GM18907 (cell line): ENCODE results near the gene HOXA5.

ENCODE experiments used
- ATAC-seq: cut with Tn5 transposase; IDR thresholded peaks from one replicate; pipeline ENCODE4 v1.9.1; 2021; ENCODE audit warnings: mild to moderate bottlenecking, moderate library complexity; ENCODE audit not compliant: unreplicated experiment

The HOXA5 gene

GRCh38 chr7:27182861-27183681 is 39.6 kb upstream of the HOXA5 start:
- ATAC-seq, result no peak

DNA sequence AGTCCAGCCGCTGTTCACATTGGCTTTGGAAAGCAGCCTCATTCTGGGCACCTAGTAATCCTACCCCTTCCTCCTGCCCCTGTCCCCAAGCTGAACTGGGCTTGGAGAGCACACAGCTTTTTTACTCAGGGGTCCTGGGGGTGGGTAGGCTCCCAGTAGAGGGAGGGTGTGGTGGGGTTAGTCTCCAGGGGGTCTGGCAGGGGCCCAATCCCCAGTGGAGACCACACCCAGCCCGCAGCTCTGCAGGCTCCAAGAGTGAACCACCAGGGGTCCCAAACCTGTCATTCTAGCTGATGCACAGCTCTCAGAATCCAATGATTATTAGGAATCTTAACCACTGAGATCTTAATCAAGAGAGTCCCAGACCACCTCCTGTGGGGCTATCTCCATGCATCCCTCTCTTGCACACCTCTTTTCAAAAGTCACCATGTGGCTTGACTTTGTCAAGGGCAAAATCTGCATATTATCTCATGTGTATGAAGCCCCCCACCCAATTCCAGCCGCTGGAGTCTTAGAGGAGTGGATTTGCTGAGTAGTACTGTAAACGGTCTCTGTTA is 38.9 kb upstream of the HOXA5 start:
- ATAC-seq, result no peak

- ATAC-seq, result no peak
Measured at GRCh38 chr7:27181795-27182275, 38.4 kb upstream of the HOXA5 start.

DNA sequence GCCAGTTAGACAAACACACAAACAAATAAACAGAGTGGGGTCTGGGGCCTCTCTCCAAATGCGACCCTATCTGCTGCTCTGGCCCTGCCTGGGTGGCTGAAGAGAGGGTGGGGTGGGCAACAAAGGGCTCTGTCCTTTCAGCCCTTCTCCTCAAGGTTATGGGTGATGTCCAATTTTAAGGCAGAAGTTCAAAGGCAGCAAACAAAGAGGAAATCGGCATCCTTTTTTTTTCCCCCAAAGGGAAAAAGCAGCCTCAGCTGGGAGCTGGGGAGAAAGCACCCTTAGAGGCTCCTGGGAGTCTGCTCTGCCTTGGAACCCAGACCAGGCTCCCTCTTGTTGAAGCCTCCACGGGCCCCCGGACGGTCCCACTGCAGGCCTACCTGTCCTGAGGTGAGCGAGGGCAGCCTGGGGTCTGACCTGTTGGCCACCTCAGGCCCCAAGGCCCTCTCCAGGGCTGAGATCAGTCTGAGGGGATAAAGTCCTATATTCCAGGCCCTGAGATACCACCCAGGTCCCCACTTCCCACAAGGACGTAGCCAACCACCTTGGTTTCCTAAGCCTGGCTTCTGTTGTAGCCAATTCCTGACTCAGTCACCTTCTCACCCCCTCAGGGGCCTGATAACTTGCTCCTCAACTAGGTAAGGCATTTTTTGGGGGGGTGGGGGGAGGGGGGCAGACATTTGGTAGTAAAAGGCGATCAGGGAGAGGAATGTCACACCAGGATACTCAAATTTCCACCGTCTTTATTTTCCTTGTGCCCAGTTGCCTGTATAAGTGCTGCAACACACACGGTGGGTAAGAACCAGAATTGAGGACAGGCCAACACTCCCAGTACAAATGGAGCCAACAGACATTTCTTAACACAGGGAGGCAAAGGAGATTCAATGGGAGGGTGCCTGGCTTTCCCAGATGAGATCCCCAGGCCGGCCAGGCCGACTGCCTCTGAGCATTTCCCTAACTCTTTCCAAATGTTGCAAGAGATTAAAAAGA is 37.2 kb upstream of the HOXA5 start:
- ATAC-seq, result no peak

- ATAC-seq, result no peak
Measured at GRCh38 chr7:27179503-27180430, 36.3 kb upstream of the HOXA5 start.

DNA sequence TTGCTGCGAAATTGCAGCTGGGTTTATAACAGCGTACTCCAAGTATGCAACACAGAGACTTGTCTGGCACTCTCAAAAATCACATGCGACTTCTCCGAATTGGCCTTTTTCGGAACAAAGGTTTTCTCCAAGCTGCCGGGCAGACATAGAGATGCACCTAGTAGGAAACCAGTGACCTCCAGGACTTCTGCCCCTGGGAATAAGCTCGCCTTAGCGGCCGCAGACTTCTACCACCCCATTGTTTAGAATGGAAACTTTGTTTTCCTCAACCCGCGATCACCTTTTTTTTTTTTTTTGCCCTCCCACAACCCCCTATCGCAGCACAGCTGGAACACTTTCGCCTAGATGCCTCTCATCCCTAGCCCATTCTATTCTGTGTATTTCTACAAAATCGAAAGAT is 35.5 kb upstream of the HOXA5 start:
- ATAC-seq, result no peak

DNA sequence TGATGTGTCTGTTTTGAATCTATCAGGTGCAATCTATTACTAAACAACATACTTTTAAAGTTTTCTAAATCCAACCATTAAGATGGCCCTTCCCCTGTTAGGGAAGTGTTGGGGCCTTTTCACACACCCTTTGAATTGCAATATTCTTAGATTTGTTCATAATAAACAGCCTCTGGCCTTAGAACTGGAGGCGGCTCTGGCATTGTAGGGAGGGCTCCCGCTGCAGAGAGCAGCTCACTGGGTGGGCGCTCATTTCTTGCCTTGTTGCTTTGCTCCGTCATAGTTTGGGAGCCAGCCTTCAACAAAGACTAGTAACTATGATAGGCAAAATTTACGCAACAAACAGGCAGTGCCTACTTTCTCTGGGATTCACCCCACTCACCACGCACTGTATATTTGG is 34.9 kb upstream of the HOXA5 start:
- ATAC-seq, result no peak

GRCh38 chr7:27177795-27178320 is 34.4 kb upstream of the HOXA5 start:
- no peak for ATAC-seq

DNA sequence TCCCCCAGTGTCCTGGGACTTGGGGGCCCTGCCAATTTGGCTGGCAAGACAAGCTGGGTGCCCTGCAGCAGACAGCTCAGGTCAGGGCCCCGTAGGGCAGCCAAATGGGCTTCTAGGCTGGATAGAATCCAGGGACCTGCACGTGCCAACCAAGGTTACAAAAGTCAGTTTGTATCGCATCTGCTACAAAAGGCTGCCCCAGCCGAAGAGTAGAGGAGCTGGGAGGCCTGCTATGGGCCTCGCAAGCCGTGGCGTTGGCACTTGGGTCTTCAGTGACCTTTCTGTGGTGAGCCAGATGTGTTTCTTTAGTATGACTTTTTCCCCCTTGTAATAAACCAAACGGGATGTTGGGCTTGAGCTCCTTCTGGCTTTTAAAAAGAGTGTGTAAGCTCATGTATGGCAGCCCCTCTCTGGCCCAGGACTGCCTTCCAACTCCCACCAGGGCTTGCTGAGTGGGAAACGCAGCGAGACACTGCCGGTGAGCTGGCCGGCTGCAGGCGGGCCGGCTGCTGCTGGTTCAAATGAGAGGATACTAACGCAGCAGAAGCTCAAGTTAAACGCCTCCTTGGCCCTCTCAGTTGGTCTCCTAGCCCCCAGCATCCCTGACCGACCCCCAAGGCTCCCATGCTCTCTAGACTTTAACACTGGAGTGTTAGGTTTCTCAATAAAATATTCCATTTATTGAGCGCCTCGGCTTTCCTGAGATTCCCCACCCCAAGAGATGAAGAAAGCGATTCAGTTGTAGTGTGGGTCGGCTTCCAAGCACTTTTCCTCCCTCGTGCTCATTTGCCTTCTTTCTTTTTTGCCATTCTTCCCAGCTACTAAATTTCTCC is 33.7 kb upstream of the HOXA5 start:
- no peak for ATAC-seq

- no peak for ATAC-seq
Measured at GRCh38 chr7:27176524-27176845, 33.0 kb upstream of the HOXA5 start.

- no peak for ATAC-seq
Measured at GRCh38 chr7:27175626-27176523, 32.4 kb upstream of the HOXA5 start.

- no peak for ATAC-seq
Measured at GRCh38 chr7:27174874-27175625, 31.6 kb upstream of the HOXA5 start.

GRCh38 chr7:27173956-27174873 is 30.7 kb upstream of the HOXA5 start, which contains the start of gene HOXA10:
Gene HOXA10 (minus strand): TSS chr7:27174320. CDS start chr7:27174306, 14 bp downstream.
- ATAC-seq, result no peak

GRCh38 chr7:27173511-27173955 is 30.1 kb upstream of the HOXA5 start:
- ATAC-seq, result no peak

- no peak for ATAC-seq
Measured at GRCh38 chr7:27172823-27173510, 29.5 kb upstream of the HOXA5 start.

DNA sequence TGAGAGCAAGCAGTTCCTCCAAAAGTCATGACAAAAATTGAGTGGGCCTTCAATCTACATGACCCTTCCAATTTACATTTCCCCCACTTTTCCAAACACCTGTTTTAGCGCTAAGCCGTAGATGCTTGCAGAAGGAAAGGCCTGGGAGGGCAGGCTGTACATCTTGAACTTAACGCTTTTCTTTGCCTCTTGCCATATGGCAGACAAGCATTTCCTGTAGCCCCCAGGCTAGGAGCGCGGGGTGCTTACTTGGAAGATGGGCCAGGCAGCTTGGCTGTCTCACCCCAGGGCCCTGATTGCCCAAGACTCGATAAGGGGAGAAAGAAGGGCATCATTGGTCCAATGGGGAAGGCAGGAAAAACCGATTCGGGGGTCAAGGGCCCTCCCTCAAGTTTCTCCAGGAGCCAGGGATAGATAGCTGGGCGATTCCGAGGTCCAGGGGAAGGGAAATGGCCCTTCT is 28.9 kb upstream of the HOXA5 start:
- no peak for ATAC-seq
